Measurements from ENCODE around the gene TNFRSF17. TPM values are rescaled to one million over a fixed set of nuclear protein-coding genes. Genes with fewer than 3 reads are reported as not detected.

The TNFRSF17 gene
- total RNA-seq, 4 donors from 2014 or later, result 0.73 TPM; not detected in 3

DNA sequence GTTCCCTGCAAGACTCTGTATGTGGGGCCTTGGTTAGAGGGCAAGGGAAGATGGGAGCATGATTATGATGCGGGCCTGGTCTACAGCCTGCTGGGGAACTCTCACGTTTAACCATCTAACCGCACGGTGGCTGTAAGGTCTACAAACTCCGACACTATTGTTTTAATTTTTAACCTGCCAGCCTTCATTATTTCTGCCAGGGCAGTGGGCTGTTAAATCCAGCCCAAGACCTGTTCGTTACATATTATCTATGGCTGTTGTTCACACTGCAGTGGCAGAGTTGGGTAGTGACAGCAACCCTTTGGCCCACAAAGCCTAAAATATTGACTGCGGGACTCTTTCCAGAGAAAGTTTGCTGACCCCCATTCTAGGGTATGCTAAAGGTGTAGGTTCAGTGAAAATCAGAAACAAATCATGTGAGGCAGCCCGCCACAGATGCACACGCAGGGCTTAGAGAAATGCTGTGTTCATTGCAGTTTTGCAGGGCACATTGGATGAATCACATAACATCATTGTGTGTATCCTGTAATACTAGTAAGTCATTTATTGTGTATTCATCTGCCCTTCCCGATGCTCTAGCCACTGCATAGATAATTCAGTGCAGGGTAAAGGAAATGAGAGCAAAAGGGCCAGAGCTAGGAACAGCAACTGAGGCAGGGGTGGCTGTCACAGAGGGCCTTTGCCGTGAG lies 25.8 kb downstream of the TNFRSF17 start:
- no peak for DNase-seq
- intact Hi-C loops (cut with DNase I; ENCODE audit: low total_unique reads), result no loop called here
- H3K4me3 ChIP-seq, result no peak overlapping the region
- TF ChIP-seq, protein P1, sequence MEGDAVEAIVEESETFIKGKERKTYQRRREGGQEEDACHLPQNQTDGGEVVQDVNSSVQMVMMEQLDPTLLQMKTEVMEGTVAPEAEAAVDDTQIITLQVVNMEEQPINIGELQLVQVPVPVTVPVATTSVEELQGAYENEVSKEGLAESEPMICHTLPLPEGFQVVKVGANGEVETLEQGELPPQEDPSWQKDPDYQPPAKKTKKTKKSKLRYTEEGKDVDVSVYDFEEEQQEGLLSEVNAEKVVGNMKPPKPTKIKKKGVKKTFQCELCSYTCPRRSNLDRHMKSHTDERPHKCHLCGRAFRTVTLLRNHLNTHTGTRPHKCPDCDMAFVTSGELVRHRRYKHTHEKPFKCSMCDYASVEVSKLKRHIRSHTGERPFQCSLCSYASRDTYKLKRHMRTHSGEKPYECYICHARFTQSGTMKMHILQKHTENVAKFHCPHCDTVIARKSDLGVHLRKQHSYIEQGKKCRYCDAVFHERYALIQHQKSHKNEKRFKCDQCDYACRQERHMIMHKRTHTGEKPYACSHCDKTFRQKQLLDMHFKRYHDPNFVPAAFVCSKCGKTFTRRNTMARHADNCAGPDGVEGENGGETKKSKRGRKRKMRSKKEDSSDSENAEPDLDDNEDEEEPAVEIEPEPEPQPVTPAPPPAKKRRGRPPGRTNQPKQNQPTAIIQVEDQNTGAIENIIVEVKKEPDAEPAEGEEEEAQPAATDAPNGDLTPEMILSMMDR (IDR thresholded peaks at IDR 0.05), result no peak
- no peak for TF ChIP-seq POLR2A (IDR thresholded peaks at IDR 0.05)
- no peak overlapping the region for H3K27ac ChIP-seq
- H3K27me3 ChIP-seq, result no peaks in the 10 kb centered on the region
- H3K9me3 ChIP-seq, result no peaks in the 10 kb centered on the region
- no peaks in the 10 kb centered on the region for H3K36me3 ChIP-seq
- H3K4me1 ChIP-seq, result no peaks in the 10 kb centered on the region

DNA sequence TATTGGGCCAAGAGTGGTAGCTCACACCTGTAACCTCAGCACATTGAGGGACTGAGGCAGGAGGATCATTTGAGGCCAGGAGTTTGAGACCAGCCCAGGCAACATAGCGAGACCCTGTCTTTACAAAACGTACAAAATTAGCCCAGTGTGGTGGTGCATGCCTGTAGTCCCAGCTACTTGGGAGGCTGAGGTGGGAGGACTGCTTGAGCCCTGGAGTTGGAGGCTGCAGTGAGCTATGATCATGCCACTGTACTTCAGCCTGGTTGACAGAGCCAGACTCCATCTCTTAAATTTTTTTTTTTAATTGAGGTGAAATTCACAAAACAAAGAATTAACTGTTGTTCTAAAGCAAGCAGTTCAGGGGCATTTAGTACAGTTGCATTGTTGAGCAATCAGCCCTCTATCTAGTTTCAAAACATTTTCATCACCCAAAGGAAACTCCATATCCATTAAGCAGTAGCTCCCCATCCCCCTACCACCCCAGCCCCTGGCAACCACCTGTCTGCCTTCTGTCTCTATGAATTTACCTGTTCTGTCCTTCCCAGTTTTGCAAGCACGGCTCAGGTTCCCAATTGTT lies 27.1 kb downstream of the TNFRSF17 start:
- Histone ChIP-seq H3K36me3 (no peaks in the 10 kb centered on the region), H3K27ac (no peak overlapping the region), H3K4me3 (no peak overlapping the region), H3K4me1 (no peaks in the 10 kb centered on the region), H3K9me3 (no peaks in the 10 kb centered on the region), H3K27me3 (no peaks in the 10 kb centered on the region)
- TF ChIP-seq, protein P1 (IDR thresholded peaks at IDR 0.05), result no peak
- no peak for TF ChIP-seq POLR2A (IDR thresholded peaks at IDR 0.05)
- intact Hi-C loops (cut with DNase I; ENCODE audit: low total_unique reads), result no loop called here
- DNase-seq, result no peak

DNA sequence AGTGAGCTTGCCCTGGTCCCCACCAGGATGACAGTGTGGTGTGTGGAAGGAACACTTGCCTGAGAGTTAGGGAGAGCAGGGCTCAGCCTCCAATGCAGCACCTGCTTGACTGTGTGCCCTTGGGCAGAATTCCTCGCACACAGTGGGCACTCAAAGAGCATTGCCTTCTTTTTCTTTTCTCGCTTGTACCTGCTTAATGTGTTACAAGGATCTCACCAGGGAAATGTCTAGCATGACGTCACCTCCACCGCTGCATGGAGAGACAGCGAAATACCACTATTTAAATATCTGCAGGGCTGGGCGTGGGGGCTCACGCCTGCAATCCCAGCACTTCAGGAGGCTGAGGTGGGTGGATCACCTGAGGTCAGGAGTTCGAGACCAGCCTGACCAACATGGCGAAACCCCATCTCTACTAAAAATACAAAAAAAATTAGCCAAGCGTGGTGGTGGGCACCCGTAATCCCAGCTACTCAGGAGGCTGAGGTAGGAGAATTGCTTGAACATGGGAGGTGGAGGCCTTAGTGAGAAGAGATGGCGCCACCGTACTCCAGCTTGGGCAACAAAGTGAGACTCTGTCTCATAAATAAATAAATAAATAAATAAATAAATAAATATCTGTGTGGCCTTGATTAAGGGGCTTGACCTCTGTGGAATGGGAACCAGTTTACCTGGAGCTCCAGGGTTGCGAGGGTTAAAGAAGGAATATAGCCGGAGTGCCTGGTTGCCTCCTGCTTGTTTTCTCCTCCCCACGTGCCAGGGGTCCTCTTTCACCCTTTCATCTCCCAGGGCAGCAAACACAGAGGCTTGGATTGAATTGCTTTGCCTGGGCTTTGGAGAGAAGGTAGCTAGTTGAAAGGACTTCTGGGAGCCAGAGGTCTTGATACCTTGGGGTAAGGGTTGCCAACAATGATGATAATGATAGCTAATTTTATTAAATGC lies 27.8 kb downstream of the TNFRSF17 start:
- intact Hi-C loops (cut with DNase I; ENCODE audit: low total_unique reads), result no loop called here
- Histone ChIP-seq H3K27me3 (no peaks in the 10 kb centered on the region), H3K4me3 (no peak overlapping the region), H3K9me3 (no peaks in the 10 kb centered on the region), H3K4me1 (no peaks in the 10 kb centered on the region), H3K36me3 (no peaks in the 10 kb centered on the region), H3K27ac (no peak overlapping the region)
- DNase-seq, result no peak
- TF ChIP-seq POLR2A (IDR thresholded peaks at IDR 0.05), result no peak
- TF ChIP-seq, protein P1 (IDR thresholded peaks at IDR 0.05), result no peak

DNA sequence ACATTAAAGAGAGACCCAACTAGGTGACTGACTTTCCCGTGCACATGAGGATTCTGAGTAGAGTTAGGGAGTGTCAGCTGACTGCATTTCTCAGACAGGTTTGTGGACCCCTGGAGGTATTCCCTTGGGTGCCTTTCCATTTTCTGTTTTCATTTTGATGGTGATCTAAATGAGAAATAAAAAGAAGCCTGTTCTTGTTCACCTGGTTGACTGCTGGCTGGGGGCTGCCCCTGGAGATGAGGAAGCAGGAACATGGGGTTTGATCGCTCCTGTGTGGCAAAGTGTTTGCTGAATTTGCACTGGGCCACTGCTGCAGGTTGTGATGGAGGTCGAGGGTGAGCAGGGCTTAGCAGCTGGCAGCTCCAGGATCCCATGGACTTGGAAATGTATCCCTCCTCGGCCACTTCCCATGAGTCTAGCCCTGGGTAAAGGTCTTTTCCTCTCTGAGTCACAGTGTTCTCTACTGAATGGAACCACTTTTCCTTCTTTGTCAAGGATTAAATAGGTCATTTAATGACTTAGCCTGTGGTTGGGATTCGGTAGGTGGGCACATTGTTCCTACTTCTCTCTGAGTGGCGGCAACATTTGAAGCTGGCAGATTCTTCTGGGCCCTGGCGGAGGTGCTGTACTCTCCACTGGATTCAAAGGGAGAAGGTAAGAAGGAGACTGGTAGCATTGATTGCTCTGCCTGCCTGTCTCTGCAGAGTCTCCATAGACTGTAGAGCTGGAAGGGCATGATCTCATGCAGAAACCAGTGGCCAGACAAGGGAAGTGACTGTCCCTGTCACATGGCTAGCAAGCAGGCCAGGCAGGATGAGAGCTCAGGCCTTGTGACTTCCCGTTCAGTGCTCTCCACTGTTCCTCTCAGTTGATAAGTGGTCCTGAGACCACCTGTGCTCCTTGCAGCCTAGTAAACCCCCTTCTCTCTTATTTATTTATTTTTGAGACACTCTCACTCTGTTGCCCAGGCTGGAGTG lies 29.4 kb downstream of the TNFRSF17 start:
- Histone ChIP-seq H3K27me3 (no peaks in the 10 kb centered on the region), H3K27ac (no peak overlapping the region), H3K4me3 (no peak overlapping the region), H3K4me1 (no peaks in the 10 kb centered on the region), H3K9me3 (no peaks in the 10 kb centered on the region), H3K36me3 (no peaks in the 10 kb centered on the region)
- no peak for DNase-seq
- intact Hi-C loops (cut with DNase I; ENCODE audit: low total_unique reads), result no loop called here
- no peak for TF ChIP-seq POLR2A (IDR thresholded peaks at IDR 0.05)
- TF ChIP-seq, protein P1 (IDR thresholded peaks at IDR 0.05), result no peak
